Spleen (tissue), 11 donors: ENCODE measurements around the gene TSPAN9. TPM values are rescaled to one million over a fixed set of nuclear protein-coding genes. Genes with fewer than 3 reads are reported as not detected.

Source experiments
- DNase-seq: peaks from one replicate; pipeline ENCODE4 v3.0.0-alpha.2; 2020
- H3K27ac ChIP-seq, 8 donors: fragments of 200-600 bp; sonication (generic) in 7 of 8; 1 replicate in 4 of 8; 2 replicates in 4 of 8; pipeline versions ENCODE4 v1.5.0 to v1.8.0; 2016 to 2021; ENCODE audit warnings: inconsistent platforms in 4 of 8, mild to moderate bottlenecking in 4 of 8, moderate library complexity in 1 of 8
- H3K27me3 ChIP-seq, 7 donors: fragments of 200-600 bp; sonication (generic) in 6 of 7; replicated peaks in 1 of 7; 1 replicate in 4 of 7; 2 replicates in 3 of 7; pipeline versions ENCODE4 v1.5.0 to v1.8.0; 2016 to 2021; ENCODE audit warnings: inconsistent platforms in 3 of 7, mild to moderate bottlenecking in 1 of 7
- H3K36me3 ChIP-seq, 6 donors: fragments of 200-600 bp; sonication (generic) in 5 of 6; 1 replicate in 4 of 6; 2 replicates in 2 of 6; pipeline versions ENCODE4 v1.5.0 to v1.8.0; 2016 to 2021; ENCODE audit warnings: inconsistent platforms in 2 of 6
- H3K4me1 ChIP-seq, 6 donors: fragments of 200-600 bp; sonication (generic) in 5 of 6; 1 replicate in 3 of 6; 2 replicates in 3 of 6; pipeline versions ENCODE4 v1.5.0 to v1.8.0; 2016 to 2021; ENCODE audit warnings: inconsistent platforms in 3 of 6
- H3K4me3 ChIP-seq, 8 donors: fragments of 200-600 bp; sonication (generic) in 7 of 8; 1 replicate in 4 of 8; 2 replicates in 4 of 8; pipeline versions ENCODE4 v1.5.0 to v1.8.0; 2016 to 2021; ENCODE audit warnings: inconsistent platforms in 4 of 8, mild to moderate bottlenecking in 4 of 8, moderate library complexity in 2 of 8
- H3K9me3 ChIP-seq, 8 donors: fragments of 200-600 bp; sonication (generic) in 7 of 8; 1 replicate in 4 of 8; 2 replicates in 4 of 8; pipeline versions ENCODE4 v1.5.0 to v1.8.0; 2016 to 2021; ENCODE audit warnings: inconsistent platforms in 4 of 8
- CTCF ChIP-seq, 11 experiments: fragments of 200-600 bp in 7 of 11; fragments of 450-650 bp in 4 of 11; sonication (generic) in 4 of 11; IDR thresholded peaks in 8 of 11; conservative IDR thresholded peaks in 3 of 11; 1 replicate in 7 of 11; 2 replicates in 4 of 11; pipeline versions ENCODE4 v1.4.0 to v1.8.0; 2016 to 2021; ENCODE audit warnings: antibody characterized with exemption in 11 of 11, inconsistent platforms in 4 of 11, mild to moderate bottlenecking in 1 of 11
- POLR2A ChIP-seq, 3 donors: fragments of 450-650 bp; IDR thresholded peaks; one replicate each; pipeline ENCODE4 v1.5.1; 2017; ENCODE audit warnings: antibody characterized with exemption in 3 of 3, mild to moderate bottlenecking in 1 of 3
- POLR2AphosphoS5 ChIP-seq, 3 donors: sonication (generic); formaldehyde crosslinking; IDR thresholded peaks; one replicate each; pipeline ENCODE4 v1.5.1; 2017; ENCODE audit warnings: antibody characterized with exemption in 3 of 3
- WGBS, 5 donors: extraction: QIAGEN DNeasy Blood & Tissue Kit in 3 of 5; methylation state at CpG; one replicate each; pipeline versions ENCODE4 v1.1.5 to v1.1.7; 2013 to 2018; 5-methylcytosine and 5-hydroxymethylcytosine counted together
- intact Hi-C: fragments of 100-400 bp; cut with DNase I; formaldehyde crosslinking; loops from one replicate; pipeline ENCODE4 v1.15.0; 2023; ENCODE audit warnings: low total_unique reads
- polyA plus RNA-seq, 3 donors: library from polyadenylated mRNA; stranded (reverse); fragments of 200-250 nt; gene quantifications; one replicate each; pipeline ENCODE4 v1.2.1, GENCODE V29; 2013
- total RNA-seq, 7 donors: library from RNA; depleted of rRNA in 3 of 7; stranded (reverse); fragments of >200 nt in 3 of 7; fragmentation: NEBNext Ultra II Directional in 4 of 7; extraction: Animal tissue kit (Norgen Biotek cat#: 25700) in 4 of 7; gene quantifications; one replicate each; pipeline versions ENCODE4 v1.1.0 to v1.2.1, GENCODE V29; 2016 to 2021
- donor health status: healthy with polysubstance abuse.
- donor health status: DM: no; HTN: no; CAD: no; lungs with moderate emphysema.
- donor health status: DM: no; HTN: no; CAD: no.
- donor health status: Bipolar disorder and iron deficiency.
- donor health status: healthy.
- donor health status: DM: no; HTN: no; CAD: no.
- donor health status: DM: yes; HTN: yes; CAD: no.

The TSPAN9 gene
- total and polyA plus RNA-seq, 10 donors, result 3.6 to 51.1 (median 32.4) TPM

- 86 to 91% (median 87%) methylated on average over 7 of the region's 7 CpGs for WGBS, 5 donors
- Histone ChIP-seq H3K36me3 (no peaks in the 10 kb centered on the region), H3K27me3 (peaks cover 0 to 7% (median 0%) of the 10 kb centered on the region in 7 donors), H3K27ac (no peak overlapping the region), H3K4me1 (peaks cover 0 to 8% (median 5%) of the 10 kb centered on the region in 6 donors), H3K9me3 (no peaks in the 10 kb centered on the region), H3K4me3 (no peak overlapping the region)
- intact Hi-C loops, result no loop called here
- DNase-seq, result no peak
- no peak for TF ChIP-seq POLR2AphosphoS5 (IDR thresholded peaks at IDR 0.05)
- TF ChIP-seq POLR2A (IDR thresholded peaks at IDR 0.05), result no peak
- TF ChIP-seq CTCF (IDR thresholded peaks at IDR 0.05 in 8 of 11, conservative IDR thresholded peaks at IDR 0.05 in 3 of 11), result no peak
Observed at GRCh38 chr12:3054374-3054773, 22.8 kb upstream of the TSPAN9 start.

GRCh38 chr12:3055026-3055703 lies 22.0 kb upstream of the TSPAN9 start:
- Histone ChIP-seq H3K27me3 (peaks cover 0 to 7% (median 0%) of the 10 kb centered on the region in 7 donors), H3K36me3 (no peaks in the 10 kb centered on the region), H3K4me3 (no peak overlapping the region), H3K4me1 (peaks cover 0 to under 1% (median under 1%) of the 10 kb centered on the region in 6 donors), H3K27ac (no peak overlapping the region), H3K9me3 (no peaks in the 10 kb centered on the region)
- peak; percentile 6 for DNase-seq
- TF ChIP-seq POLR2AphosphoS5 (IDR thresholded peaks at IDR 0.05) (no peak), CTCF (IDR thresholded peaks at IDR 0.05 in 8 of 11, conservative IDR thresholded peaks at IDR 0.05 in 3 of 11) (no peak), POLR2A (IDR thresholded peaks at IDR 0.05) (no peak)
- WGBS, 5 donors, result 72 to 85% (median 77%) methylated on average over 12 of the region's 12 CpGs
- intact Hi-C loops, result no loop called here

- Histone ChIP-seq H3K36me3 (no peaks in the 10 kb centered on the region), H3K27ac (no peak overlapping the region), H3K4me3 (no peak overlapping the region), H3K4me1 (no peaks in the 10 kb centered on the region), H3K9me3 (no peaks in the 10 kb centered on the region), H3K27me3 (peaks cover 0 to 15% (median 0%) of the 10 kb centered on the region in 7 donors)
- peak; percentile 22 for DNase-seq
- WGBS, 5 donors, result 84 to 88% (median 87%) methylated on average over 8 of the region's 8 CpGs
- intact Hi-C loops, result no loop called here
- TF ChIP-seq POLR2A (IDR thresholded peaks at IDR 0.05), result no peak
- TF ChIP-seq CTCF (IDR thresholded peaks at IDR 0.05 in 8 of 11, conservative IDR thresholded peaks at IDR 0.05 in 3 of 11), result no peak
- no peak for TF ChIP-seq POLR2AphosphoS5 (IDR thresholded peaks at IDR 0.05)
Observed at GRCh38 chr12:3055704-3056467, 21.3 kb upstream of the TSPAN9 start.

- no peak overlapping the region for H3K27ac ChIP-seq
- 63 to 75% (median 65%) methylated on average over 5 of the region's 5 CpGs for WGBS, 5 donors
- H3K27me3 ChIP-seq, result peaks cover 0 to 32% (median 0%) of the 10 kb centered on the region in 7 donors
- H3K4me3 ChIP-seq, result no peak overlapping the region
- peak; percentile 28 for DNase-seq
- intact Hi-C loops, result no loop called here
- H3K9me3 ChIP-seq, result peaks cover 0 to 18% (median 8%) of the 10 kb centered on the region in 8 donors
- no peaks in the 10 kb centered on the region for H3K4me1 ChIP-seq
- TF ChIP-seq CTCF (IDR thresholded peaks at IDR 0.05 in 8 of 11, conservative IDR thresholded peaks at IDR 0.05 in 3 of 11) (no peak), POLR2A (IDR thresholded peaks at IDR 0.05) (no peak), POLR2AphosphoS5 (IDR thresholded peaks at IDR 0.05) (no peak)
- no peaks in the 10 kb centered on the region for H3K36me3 ChIP-seq
Observed at GRCh38 chr12:3061059-3061458, 16.1 kb upstream of the TSPAN9 start.
